GM20431 (cell line): ENCODE results near the gene THSD8.

Source experiments
- in situ Hi-C: fragments of 300-500 bp; cut with MseI, MboI; formaldehyde crosslinking; loops from one replicate; pipeline ENCODE4 v1.15.0; 2020; ENCODE audit warnings: low sequenced_read_pairs; ENCODE audit not compliant: unreplicated experiment

Gene THSD8

GRCh38 chr19:12801466-12802266 is at the start of gene THSD8, which contains the start of gene PRDX2:
THSD8 (plus strand) TSS chr19:12802069; CDS start chr19:12802072, 3 bp downstream.
PRDX2 (minus strand) TSS chr19:12801800; CDS start chr19:12801261, 539 bp downstream.
- in situ Hi-C loops = no loop called here

DNA sequence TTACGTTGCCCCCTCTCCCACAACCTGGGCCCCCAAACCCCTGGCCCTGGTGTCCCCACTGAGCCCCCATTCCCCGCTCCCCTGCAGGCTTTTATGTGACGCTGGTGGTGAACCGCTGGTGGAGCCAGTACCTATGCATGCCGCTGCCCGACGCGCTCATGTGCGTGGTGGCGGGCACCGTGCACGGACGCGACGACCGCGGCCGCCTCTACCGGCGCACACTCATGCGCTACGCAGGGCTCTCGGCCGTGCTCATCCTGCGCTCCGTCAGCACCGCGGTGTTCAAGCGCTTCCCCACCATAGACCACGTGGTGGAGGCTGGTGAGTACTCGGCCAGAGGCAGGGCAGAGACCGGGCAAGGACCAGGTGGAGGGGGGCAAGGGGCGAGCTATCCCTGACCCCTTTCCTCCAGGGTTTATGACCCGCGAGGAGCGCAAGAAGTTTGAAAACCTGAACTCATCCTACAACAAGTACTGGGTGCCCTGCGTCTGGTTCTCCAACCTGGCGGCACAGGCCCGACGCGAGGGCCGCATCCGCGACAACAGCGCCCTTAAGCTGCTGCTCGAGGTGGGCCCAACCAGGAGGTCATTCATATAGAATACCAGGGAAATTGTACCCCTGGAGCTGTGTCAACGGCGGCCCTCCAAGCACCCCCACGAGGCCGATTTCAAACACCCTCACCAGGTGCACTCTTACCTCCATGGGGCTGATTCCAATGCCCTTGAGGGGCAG is 47.2 kb upstream of the THSD8 start:
- in situ Hi-C loops = loop anchor here (10.0 kb wide), 1 partner anchor 90 kb away; no protein-coding TSS in a partner anchor

DNA sequence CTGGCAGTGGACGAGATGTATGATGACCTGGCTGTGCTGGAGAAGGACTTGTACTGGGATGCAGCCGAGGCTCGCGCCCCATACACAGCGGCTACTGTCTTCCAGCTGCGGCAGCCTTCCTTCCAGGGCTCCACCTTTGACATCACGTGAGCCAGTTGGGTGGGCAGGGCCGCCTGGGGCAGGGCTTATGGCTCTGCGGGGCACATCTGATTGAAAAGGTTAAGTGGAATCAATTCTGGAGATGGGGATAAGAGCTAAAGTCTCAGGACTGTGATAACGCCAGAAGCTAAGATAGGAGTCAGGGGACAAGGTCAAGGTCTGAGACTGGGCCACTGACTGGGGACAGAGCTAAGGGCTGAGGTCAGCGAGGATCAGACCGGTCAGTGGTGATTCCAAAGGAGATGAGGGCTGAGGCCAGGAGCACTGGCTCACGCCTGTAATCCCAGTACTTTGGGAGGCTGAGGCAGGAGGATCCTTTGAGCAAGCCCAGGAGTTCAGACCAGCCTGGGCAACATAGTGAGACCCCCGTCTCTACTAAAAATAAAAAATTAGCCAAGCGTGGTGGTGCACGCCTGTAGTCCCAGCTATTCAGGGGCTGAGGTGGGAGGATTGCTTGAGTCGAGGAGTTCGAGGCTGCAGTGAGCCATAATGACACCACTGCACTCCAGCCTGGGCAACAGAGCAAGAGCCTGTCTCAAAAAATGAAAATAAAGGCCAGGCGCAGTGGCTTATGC is 45.6 kb upstream of the THSD8 start:
- in situ Hi-C loops = loop anchor here (10.0 kb wide), 1 partner anchor 88 kb away; no protein-coding TSS in a partner anchor

DNA sequence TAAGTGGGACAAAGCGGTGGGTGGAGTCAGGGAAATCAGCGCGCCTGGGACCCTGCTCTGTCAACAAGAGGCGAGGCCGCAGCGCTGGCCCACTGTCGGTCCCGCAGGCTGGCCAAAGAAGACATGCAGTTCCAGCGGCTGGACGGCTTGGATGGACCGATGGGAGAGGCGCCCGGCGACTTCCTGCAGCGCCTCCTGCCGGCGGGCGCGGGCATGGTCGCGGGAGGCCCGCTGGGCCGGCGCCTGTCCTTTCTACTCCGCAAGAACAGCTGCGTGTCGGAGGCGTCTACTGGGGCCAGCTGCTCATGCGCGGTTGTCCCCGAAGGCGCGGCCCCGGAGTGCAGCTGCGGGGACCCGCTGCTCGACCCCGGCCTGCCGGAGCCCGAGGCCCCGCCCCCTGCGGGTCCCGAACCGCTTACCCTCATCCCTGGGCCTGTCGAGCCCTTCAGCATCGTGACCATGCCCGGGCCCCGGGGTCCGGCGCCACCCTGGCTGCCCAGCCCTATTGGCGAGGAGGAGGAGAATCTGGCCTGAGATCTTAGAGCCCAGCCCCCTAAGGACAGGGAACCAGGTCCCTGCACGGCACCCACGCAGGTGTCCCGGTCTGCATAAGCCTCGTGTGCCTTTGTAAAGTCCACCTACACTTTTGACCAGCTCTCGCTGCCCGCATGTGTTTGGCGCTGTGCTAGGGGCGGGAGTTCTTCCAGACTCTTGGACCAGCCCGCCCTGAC is 44.2 kb upstream of the THSD8 start:
- in situ Hi-C loops = loop anchor here (10.0 kb wide), 1 partner anchor 87 kb away; no protein-coding TSS in a partner anchor

DNA sequence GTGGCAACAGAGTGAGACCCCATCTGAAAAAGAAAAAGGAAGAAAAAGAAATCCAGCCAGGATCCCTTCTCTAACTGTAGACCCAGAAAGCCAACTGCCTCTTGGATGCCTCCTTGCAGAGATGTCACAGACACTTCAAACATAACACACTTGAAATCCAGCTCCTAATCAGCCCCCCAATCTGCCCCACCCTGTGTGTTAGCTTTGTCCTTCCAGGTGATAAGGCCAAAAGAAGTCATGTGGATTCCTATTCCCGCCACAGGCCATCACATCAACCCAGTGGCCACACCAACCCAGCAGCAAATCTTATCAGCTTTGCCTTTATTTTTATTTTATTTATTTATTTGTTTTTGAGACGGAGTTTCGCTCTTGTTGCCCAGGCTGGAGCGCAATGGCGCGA is 42.2 kb upstream of the THSD8 start:
- in situ Hi-C loops = loop anchor here (10.0 kb wide), 1 partner anchor 85 kb away; no protein-coding TSS in a partner anchor

GRCh38 chr19:12763100-12763499 is 38.8 kb upstream of the THSD8 start:
- in situ Hi-C loops = no loop called here

- in situ Hi-C loops = no loop called here
Measured at GRCh38 chr19:12764698-12765097, 37.2 kb upstream of the THSD8 start.

DNA sequence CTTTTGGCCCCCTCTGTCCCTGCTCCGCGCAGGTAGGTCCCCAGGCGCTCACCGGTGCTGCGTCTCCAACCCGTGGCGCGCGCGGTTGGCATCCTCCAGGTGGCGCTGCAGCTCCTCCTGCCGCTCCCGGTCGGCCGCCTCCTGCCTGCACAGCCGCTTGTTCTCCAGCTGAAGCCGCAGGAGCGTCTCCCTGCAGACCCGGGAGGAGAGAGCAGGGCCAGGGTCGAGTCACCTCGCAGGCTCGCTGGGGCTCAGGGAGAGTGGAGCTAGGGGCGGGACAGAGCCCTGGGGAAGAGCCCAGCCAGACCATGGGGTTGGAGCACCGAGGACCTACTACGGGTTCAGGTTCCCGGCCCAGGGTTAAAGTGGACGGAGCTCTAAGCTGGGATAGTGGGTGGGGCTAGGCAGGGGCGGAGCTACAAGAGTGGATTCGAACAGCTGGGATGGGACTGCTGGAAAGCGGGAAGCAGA is 35.8 kb upstream of the THSD8 start:
- in situ Hi-C loops = no loop called here

DNA sequence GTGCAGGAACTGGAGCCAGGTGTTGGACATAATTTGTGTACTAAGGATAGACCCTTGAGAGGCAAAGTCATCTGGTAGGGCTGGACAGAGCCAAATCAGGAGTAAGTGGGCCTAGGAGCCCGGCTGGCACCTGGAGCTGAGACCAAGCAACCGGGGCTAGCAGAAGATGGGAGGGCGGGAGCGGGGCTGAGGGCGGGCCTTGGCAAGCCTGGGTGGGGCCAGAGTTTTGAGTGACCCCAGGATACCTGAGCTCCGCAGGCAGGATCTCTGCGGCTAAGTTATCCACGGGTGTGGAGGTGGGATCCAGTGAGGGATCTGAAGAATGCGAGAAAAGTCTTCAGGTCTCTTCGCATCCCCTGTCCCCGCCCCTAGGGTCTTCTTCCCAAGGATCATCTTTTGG is 34.7 kb upstream of the THSD8 start:
- in situ Hi-C loops = no loop called here

DNA sequence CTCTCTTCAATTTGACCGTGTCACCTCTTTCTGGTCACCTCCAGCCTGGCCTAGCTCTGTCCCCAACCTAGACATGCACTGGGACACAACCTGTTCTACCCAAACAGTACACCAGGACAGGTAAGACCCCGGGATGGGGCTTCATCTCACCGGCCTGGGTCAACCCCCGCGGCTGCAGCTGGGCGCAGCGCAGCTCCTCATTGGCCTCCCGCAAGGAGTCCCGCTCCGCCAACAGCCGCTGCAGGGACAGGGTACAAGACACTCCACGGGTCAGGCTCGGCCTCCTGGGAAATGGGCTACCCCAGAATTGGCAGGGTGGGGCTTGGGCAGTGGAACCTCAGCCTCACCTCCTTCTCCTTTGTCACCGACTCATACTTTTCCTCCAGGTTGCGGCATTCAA is 34.2 kb upstream of the THSD8 start:
- in situ Hi-C loops = no loop called here

GRCh38 chr19:12769689-12770088 is 32.2 kb upstream of the THSD8 start:
- in situ Hi-C loops = no loop called here

DNA sequence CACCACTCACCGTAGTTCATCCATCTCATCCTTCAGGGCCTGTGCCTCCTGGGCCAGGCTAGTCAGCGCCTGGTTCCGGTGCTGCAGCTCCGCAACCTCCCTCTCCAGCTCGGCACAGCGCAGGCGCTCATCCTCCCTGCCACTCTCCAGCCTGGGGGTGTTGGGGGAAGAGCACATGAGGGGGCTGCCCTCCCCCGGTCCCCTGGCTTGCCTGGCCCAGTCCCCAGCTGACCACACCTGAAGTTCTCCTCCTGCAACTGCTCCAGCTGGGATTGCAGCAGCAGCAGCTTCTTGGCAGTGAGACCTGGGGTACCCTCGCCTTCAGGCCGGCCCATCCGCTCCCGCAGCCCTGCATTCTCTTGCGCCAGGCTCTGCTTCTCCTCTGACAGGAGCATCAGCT is 30.9 kb upstream of the THSD8 start:
- in situ Hi-C loops = no loop called here

- in situ Hi-C loops = no loop called here
Measured at GRCh38 chr19:12772323-12772722, 29.5 kb upstream of the THSD8 start.

GRCh38 chr19:12773571-12773970 is 28.3 kb upstream of the THSD8 start:
- in situ Hi-C loops = no loop called here

- in situ Hi-C loops = no loop called here
Measured at GRCh38 chr19:12774588-12775555, 27.0 kb upstream of the THSD8 start, which contains the start of gene HOOK2. HOOK2 (minus strand) TSS chr19:12775552; CDS start chr19:12775449, 103 bp downstream.

GRCh38 chr19:12777217-12778016 is 24.5 kb upstream of the THSD8 start:
- in situ Hi-C loops = no loop called here

DNA sequence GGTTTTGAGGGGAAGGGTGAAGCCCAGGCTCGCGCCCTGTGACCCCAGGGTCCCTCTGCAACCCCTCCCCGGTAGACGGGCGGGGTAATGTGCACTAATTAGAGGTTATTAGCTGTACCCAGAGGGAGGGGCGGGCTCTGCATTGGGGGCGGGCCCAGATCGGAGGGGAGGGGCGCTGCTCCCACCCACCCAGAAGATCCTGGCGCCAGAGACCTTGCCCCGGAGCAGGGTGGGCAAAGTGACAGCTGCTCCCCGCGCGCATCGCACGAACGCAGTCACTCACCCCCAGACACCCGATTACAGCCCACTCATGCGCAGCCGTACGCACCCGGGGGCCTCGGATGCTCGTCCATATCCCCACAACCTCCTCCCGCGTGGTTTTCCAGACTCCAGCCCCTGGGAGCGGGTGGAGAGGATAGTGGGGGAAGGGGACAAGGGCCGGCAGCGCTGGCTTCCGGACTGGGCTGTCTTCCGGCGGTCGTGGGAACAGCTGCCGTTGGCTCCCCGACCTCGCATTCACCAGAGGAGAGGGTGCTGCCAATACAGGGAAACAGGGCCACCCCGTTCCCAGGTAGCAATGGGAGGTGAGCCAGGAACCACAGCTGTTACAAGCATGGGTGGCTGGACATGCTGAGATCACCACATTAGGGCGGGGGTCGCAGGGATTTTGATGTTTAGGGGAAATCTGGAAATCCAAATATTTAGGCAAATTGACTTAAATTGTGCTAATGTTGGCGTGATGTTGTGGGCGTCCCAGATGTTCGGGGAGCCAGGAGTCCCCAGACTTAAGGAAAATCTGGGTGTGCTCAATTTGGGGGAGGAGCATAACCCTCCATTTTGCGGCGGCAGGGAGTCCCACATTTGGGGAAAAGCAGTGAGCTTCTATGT is 23.6 kb upstream of the THSD8 start:
- in situ Hi-C loops = no loop called here
